ENCODE results near the gene GABRB3.

GRCh38 chr15:26648676-26649075 is 124.2 kb downstream of the GABRB3 start:
- no peak for TF ChIP-seq CTCF (IDR thresholded peaks at IDR 0.05)
- no peak for TF ChIP-seq POLR2A (IDR thresholded peaks at IDR 0.05)
